Measurements from ENCODE around the gene BANP. TPM values are rescaled to one million over a fixed set of nuclear protein-coding genes. Genes with fewer than 3 reads are reported as not detected.

Gene BANP
- total and polyA plus RNA-seq, 2 experiments from 2014 or later = 22.8 to 23.8 TPM

DNA sequence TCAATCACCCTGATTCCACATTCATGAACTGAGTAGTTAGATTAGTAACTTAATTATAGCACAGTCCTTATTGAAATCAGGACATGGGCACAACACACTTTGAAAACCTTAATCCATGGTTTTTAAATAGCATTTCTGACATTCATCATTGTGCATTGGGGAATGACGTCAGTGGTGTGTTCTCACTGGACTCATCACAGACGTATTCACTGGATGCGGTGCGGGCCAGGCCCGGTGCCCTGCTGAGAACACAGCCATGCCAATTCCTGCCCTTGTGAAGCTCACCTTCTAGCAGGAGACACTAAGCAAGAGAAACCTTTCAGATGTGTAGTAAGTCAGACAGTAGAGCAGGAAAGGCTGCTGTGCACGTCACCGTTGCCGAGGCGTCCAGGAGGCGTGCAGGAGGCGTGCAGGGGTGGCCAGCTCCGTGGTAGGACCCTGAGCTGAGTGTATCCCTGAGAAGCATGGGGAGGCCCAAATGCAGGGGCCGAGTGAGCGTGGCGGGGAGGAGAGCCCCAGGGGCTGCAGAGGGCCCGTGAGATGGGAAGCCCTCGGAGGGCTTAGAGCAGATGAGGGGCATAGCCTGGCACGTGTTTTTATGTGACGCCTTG, 12.9 kb downstream of the BANP start:
- no peaks in the 10 kb centered on the region for H4K20me1 ChIP-seq (ENCODE audit: insufficient read depth, poor library complexity, severe bottlenecking)
- H3K9me3 ChIP-seq (ENCODE audit: low read depth) = no peaks in the 10 kb centered on the region
- no peaks in the 10 kb centered on the region for H3K27me3 ChIP-seq
- H3K4me3 ChIP-seq = no peak overlapping the region
- H3K4me1 ChIP-seq (ENCODE audit: insufficient read depth) = peaks cover 16% of the 10 kb centered on the region
- no peaks in the 10 kb centered on the region for H3K36me3 ChIP-seq (replicated peaks; ENCODE audit: insufficient read depth, low read depth)
- DNase-seq (ENCODE audit: low spot score) = no peak
- peaks cover 92% of the 10 kb centered on the region for H3K79me2 ChIP-seq
- H3K27ac ChIP-seq = no peak overlapping the region
- H3K4me2 ChIP-seq = no peak overlapping the region
- H2AFZ ChIP-seq = no peak overlapping the region
- TF ChIP-seq EZH2phosphoT487 (IDR thresholded peaks at IDR 0.05; ENCODE audit: low read depth, severe bottlenecking, unreplicated experiment) = no peak
- TF ChIP-seq EZH2 (IDR thresholded peaks at IDR 0.05; ENCODE audit: borderline replicate concordance) = no peak
- TF ChIP-seq, protein P1, sequence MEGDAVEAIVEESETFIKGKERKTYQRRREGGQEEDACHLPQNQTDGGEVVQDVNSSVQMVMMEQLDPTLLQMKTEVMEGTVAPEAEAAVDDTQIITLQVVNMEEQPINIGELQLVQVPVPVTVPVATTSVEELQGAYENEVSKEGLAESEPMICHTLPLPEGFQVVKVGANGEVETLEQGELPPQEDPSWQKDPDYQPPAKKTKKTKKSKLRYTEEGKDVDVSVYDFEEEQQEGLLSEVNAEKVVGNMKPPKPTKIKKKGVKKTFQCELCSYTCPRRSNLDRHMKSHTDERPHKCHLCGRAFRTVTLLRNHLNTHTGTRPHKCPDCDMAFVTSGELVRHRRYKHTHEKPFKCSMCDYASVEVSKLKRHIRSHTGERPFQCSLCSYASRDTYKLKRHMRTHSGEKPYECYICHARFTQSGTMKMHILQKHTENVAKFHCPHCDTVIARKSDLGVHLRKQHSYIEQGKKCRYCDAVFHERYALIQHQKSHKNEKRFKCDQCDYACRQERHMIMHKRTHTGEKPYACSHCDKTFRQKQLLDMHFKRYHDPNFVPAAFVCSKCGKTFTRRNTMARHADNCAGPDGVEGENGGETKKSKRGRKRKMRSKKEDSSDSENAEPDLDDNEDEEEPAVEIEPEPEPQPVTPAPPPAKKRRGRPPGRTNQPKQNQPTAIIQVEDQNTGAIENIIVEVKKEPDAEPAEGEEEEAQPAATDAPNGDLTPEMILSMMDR (IDR thresholded peaks at IDR 0.05; ENCODE audit: poor library complexity) = no peak
- WGBS (ENCODE audit: low lambda C conversion rate, missing lambda C conversion rate) = 86% methylated on average over 19 of the region's 19 CpGs
- no peaks in the 10 kb centered on the region for H3K9me2 ChIP-seq (replicated peaks; ENCODE audit: insufficient read depth)

DNA sequence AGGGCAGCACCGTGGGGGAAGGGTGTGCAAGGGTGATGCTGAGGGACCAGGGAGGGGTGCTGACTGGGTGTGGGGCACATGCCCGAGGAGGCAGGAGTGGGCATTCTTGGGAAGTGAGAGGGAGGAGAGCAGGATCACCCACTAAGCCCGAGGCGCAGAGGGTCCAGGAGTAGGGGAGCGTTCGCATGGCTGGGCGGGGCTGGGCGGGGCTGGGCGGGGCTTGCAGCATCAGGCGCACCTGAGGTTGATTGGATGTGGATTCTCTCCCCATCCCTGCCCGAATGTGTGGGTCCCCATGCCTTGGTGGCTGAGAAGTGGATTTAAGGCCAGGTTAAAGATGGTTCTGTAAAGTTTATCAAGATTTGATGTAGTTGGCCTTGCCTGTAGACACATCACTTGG, 14.2 kb downstream of the BANP start:
- Histone ChIP-seq H4K20me1 (ENCODE audit: insufficient read depth, poor library complexity, severe bottlenecking) (no peaks in the 10 kb centered on the region), H3K36me3 (replicated peaks; ENCODE audit: insufficient read depth, low read depth) (no peaks in the 10 kb centered on the region), H3K9me2 (replicated peaks; ENCODE audit: insufficient read depth) (no peaks in the 10 kb centered on the region), H3K4me1 (ENCODE audit: insufficient read depth) (peaks cover 16% of the 10 kb centered on the region), H3K4me2 (no peak overlapping the region), H3K79me2 (peaks cover 87% of the 10 kb centered on the region), H2AFZ (no peak overlapping the region), H3K9me3 (ENCODE audit: low read depth) (no peaks in the 10 kb centered on the region), H3K4me3 (no peak overlapping the region), H3K27ac (no peak overlapping the region), H3K27me3 (no peaks in the 10 kb centered on the region)
- no peak for TF ChIP-seq EZH2 (IDR thresholded peaks at IDR 0.05; ENCODE audit: borderline replicate concordance)
- 88% methylated on average over 6 of the region's 11 CpGs for WGBS (ENCODE audit: low lambda C conversion rate, missing lambda C conversion rate)
- no peak for DNase-seq (ENCODE audit: low spot score)

DNA sequence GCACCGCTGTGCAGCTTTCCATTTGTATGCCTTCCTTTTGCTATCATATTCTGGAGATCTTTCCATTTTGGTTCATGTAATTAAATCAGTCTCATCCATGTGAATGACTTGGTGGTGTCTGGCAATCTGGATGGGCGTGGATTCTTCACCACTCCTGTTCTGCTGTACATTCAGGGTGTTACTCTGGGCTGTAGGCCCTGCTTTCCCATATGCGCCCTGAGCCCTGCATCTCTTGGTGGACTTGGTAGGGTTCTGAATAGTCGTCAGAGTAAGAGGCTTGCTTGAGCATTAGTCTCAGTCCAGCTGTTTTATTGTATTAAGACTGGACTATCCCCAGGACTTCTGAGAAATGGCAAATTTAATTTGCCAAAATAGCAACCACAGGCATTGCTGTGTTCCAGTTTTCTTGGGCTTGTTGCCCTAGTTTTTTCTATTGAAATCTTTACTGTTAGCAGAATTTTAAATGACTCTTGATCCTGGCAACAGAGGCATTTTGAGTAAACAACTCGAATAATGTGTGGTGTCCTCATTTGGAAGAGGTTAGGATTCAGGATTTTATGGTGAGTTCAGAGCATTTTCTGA, 14.9 kb downstream of the BANP start:
- TF ChIP-seq, protein P1 (IDR thresholded peaks at IDR 0.05; ENCODE audit: poor library complexity) = no peak
- TF ChIP-seq EZH2phosphoT487 (IDR thresholded peaks at IDR 0.05; ENCODE audit: low read depth, severe bottlenecking, unreplicated experiment) (no peak), EZH2 (IDR thresholded peaks at IDR 0.05; ENCODE audit: borderline replicate concordance) (no peak)
- peaks cover 84% of the 10 kb centered on the region for H3K79me2 ChIP-seq
- H3K4me3 ChIP-seq = no peak overlapping the region
- 78% methylated on average over 5 of the region's 5 CpGs for WGBS (ENCODE audit: low lambda C conversion rate, missing lambda C conversion rate)
- H3K4me2 ChIP-seq = peak overlapping the region; percentile 48
- DNase-seq (ENCODE audit: low spot score) = no peak
- no peaks in the 10 kb centered on the region for H3K9me3 ChIP-seq (ENCODE audit: low read depth)
- no peaks in the 10 kb centered on the region for H3K9me2 ChIP-seq (replicated peaks; ENCODE audit: insufficient read depth)
- H4K20me1 ChIP-seq (ENCODE audit: insufficient read depth, poor library complexity, severe bottlenecking) = no peaks in the 10 kb centered on the region
- H3K36me3 ChIP-seq (replicated peaks; ENCODE audit: insufficient read depth, low read depth) = no peaks in the 10 kb centered on the region
- H3K4me1 ChIP-seq (ENCODE audit: insufficient read depth) = peaks cover 16% of the 10 kb centered on the region
- no peaks in the 10 kb centered on the region for H3K27me3 ChIP-seq
- H2AFZ ChIP-seq = peak overlapping the region; percentile 9
- H3K27ac ChIP-seq = peak overlapping the region; percentile 81

DNA sequence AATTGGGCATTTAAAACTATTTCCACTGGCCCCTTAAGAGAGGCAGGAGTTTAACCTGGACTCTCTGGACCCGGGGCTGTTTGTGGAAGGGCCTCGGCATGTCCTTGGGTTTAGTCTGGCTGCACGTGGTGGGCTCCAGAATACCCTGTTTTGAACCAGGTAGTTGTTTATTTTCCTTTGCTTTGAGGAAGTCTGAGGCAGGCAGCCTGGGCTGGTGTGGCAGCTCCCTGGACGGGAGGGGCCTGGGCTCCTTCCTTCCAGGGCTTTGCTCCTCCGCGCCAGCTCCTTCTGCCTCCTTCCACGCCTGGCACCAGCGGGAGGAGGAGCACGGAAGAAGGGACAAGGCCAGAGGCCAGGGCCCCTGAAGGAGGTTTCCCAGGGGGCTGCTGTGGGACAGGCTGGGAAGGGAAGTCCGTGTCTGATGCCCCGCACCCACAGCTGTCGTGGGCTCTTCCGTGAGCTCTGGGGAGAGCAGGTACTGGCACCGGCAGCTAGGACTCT, 15.5 kb downstream of the BANP start:
- H3K9me2 ChIP-seq (replicated peaks; ENCODE audit: insufficient read depth) = no peaks in the 10 kb centered on the region
- no peaks in the 10 kb centered on the region for H3K27me3 ChIP-seq
- TF ChIP-seq EZH2 (IDR thresholded peaks at IDR 0.05; ENCODE audit: borderline replicate concordance) (no peak), EZH2phosphoT487 (IDR thresholded peaks at IDR 0.05; ENCODE audit: low read depth, severe bottlenecking, unreplicated experiment) (no peak)
- TF ChIP-seq, protein P1 (IDR thresholded peaks at IDR 0.05; ENCODE audit: poor library complexity) = no peak
- peaks cover 2% of the 10 kb centered on the region for H3K9me3 ChIP-seq (ENCODE audit: low read depth)
- DNase-seq (ENCODE audit: low spot score) = peak; percentile 52
- peak overlapping the region; percentile 9 for H2AFZ ChIP-seq
- WGBS (ENCODE audit: low lambda C conversion rate, missing lambda C conversion rate) = 50% methylated on average over 14 of the region's 14 CpGs
- peaks cover 13% of the 10 kb centered on the region for H3K4me1 ChIP-seq (ENCODE audit: insufficient read depth)
- H3K79me2 ChIP-seq = peaks cover 84% of the 10 kb centered on the region
- H3K36me3 ChIP-seq (replicated peaks; ENCODE audit: insufficient read depth, low read depth) = no peaks in the 10 kb centered on the region
- H3K4me3 ChIP-seq = no peak overlapping the region
- no peaks in the 10 kb centered on the region for H4K20me1 ChIP-seq (ENCODE audit: insufficient read depth, poor library complexity, severe bottlenecking)
- peak overlapping the region; percentile 48 for H3K4me2 ChIP-seq
- H3K27ac ChIP-seq = peak overlapping the region; percentile 81
